OCI-LY3 (cell line): ENCODE data around the gene LRGUK.

Experiments
- EZH2phosphoT487 ChIP-seq: fragments of 200-600 bp; shearing (Covaris generic); IDR thresholded peaks from 2 replicates; pipeline ENCODE4 v1.6.1; 2018; ENCODE audit warnings: antibody characterized with exemption, mixed run types, low read depth
- TF ChIP-seq, protein P1 (sequence below): fragments of 200-600, 300-600 bp; sonication (generic); IDR thresholded peaks from 2 replicates; pipeline ENCODE4 v1.5.1; 2014; ENCODE audit warnings: antibody characterized with exemption, low read length, low read depth

- TF ChIP-seq, protein P1, sequence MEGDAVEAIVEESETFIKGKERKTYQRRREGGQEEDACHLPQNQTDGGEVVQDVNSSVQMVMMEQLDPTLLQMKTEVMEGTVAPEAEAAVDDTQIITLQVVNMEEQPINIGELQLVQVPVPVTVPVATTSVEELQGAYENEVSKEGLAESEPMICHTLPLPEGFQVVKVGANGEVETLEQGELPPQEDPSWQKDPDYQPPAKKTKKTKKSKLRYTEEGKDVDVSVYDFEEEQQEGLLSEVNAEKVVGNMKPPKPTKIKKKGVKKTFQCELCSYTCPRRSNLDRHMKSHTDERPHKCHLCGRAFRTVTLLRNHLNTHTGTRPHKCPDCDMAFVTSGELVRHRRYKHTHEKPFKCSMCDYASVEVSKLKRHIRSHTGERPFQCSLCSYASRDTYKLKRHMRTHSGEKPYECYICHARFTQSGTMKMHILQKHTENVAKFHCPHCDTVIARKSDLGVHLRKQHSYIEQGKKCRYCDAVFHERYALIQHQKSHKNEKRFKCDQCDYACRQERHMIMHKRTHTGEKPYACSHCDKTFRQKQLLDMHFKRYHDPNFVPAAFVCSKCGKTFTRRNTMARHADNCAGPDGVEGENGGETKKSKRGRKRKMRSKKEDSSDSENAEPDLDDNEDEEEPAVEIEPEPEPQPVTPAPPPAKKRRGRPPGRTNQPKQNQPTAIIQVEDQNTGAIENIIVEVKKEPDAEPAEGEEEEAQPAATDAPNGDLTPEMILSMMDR = no peak
- no peak for TF ChIP-seq EZH2phosphoT487
These were observed at the start of gene LRGUK for GRCh38 chr7:134126966-134127848.
